ENCODE data around the gene PSMB4. TPM values are rescaled to one million over a fixed set of nuclear protein-coding genes. Genes with fewer than 3 reads are reported as not detected.

Gene PSMB4
- total RNA-seq, 1 experiment from 2014 or later, result 565 TPM

DNA sequence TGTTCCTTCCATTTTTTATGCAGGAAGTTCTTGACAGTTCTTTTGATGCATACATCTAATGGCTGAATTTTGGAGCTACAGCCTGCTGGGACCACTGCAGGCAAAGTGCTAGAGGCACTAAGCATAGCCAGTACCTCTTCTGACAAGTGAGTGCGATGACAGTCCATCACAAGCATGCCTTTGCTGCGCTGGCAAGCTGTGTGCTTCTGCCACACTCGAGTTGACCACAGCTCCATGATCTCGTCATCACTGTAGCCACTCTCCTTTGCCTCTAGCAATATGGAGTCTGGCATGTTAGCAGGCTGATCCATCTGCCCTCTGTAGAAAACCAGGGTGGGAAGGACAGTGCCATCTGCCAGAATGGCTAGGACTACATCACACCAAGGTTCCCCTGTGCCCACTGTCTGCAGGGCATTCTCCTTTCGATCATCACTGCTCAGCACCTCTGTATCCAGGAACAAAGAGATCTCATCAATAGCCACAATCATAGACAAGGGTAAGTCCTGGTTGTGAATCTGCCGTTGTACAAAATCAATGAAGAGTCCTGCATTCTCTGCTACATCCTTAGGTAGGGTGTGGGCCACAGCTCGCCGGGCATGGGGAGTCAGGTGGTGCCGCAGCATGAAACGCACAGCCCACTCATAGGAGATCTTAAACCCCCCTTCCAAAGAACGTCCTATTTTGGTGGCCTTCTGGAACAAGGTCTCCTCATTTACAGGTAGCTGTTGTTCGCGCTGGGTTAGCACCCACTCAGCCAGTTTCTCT is 6.0 kb downstream of the PSMB4 start:
- ChIA-PET POLR2A (ENCODE audit: low non-redundant PET) (no interaction called here), CTCF (no interaction called here)
- TF ChIP-seq EZH2 (IDR thresholded peaks at IDR 0.05; ENCODE audit: borderline replicate concordance, low read depth, low read length, poor library complexity, severe bottlenecking), result no peak
- TF ChIP-seq, protein P1, sequence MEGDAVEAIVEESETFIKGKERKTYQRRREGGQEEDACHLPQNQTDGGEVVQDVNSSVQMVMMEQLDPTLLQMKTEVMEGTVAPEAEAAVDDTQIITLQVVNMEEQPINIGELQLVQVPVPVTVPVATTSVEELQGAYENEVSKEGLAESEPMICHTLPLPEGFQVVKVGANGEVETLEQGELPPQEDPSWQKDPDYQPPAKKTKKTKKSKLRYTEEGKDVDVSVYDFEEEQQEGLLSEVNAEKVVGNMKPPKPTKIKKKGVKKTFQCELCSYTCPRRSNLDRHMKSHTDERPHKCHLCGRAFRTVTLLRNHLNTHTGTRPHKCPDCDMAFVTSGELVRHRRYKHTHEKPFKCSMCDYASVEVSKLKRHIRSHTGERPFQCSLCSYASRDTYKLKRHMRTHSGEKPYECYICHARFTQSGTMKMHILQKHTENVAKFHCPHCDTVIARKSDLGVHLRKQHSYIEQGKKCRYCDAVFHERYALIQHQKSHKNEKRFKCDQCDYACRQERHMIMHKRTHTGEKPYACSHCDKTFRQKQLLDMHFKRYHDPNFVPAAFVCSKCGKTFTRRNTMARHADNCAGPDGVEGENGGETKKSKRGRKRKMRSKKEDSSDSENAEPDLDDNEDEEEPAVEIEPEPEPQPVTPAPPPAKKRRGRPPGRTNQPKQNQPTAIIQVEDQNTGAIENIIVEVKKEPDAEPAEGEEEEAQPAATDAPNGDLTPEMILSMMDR (conservative IDR thresholded peaks at IDR 0.05; ENCODE audit: low read depth, low read length), result no peak
- BruUV-seq (replicated peaks), result no TSS peak
- H3K27ac ChIP-seq (ENCODE audit: low read depth, low read length, poor library complexity, severe bottlenecking), result no peak overlapping the region
- H3K36me3 ChIP-seq (ENCODE audit: insufficient read depth, low read length, poor library complexity, severe bottlenecking), result peaks cover 97% of the 10 kb centered on the region
- intact Hi-C loops (cut with micrococcal nuclease; ENCODE audit: unreplicated experiment), result no loop called here
- no peak for DNase-seq (ENCODE audit: low spot score)
- H3K27me3 ChIP-seq (replicated peaks; ENCODE audit: insufficient read depth, low read depth, low read length, poor library complexity), result no peaks in the 10 kb centered on the region
- H3K4me1 ChIP-seq (ENCODE audit: insufficient read depth, low read length, poor library complexity, severe bottlenecking), result peaks cover 7% of the 10 kb centered on the region
- H3K9me3 ChIP-seq (ENCODE audit: low read depth, low read length, poor library complexity, severe bottlenecking), result no peaks in the 10 kb centered on the region
- no peak overlapping the region for H3K4me3 ChIP-seq (ENCODE audit: low read depth, low read length, poor library complexity, severe bottlenecking)

DNA sequence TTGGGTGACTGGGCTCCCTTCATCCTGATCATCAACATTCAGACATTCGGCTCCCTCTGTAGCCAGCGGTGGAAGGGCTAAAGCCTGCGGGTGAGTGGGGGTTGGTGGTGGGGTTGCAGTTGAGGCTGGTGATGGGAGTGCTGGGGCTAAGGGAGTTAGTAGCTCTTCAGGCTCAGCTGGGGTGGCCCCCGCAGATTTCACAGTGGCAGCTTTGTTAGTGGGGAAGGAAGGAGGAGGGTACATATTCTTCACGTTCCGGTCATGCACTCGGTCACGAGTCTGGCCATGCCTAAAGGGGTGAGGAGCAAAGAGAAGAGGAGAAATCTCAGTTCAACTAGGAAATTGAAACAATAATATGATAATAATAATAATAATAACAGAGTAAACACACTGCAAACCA is 6.8 kb downstream of the PSMB4 start:
- Histone ChIP-seq H3K27me3 (replicated peaks; ENCODE audit: insufficient read depth, low read depth, low read length, poor library complexity) (no peaks in the 10 kb centered on the region), H3K27ac (ENCODE audit: low read depth, low read length, poor library complexity, severe bottlenecking) (no peak overlapping the region), H3K36me3 (ENCODE audit: insufficient read depth, low read length, poor library complexity, severe bottlenecking) (peaks cover 97% of the 10 kb centered on the region), H3K9me3 (ENCODE audit: low read depth, low read length, poor library complexity, severe bottlenecking) (no peaks in the 10 kb centered on the region), H3K4me1 (ENCODE audit: insufficient read depth, low read length, poor library complexity, severe bottlenecking) (no peaks in the 10 kb centered on the region), H3K4me3 (ENCODE audit: low read depth, low read length, poor library complexity, severe bottlenecking) (no peak overlapping the region)
- intact Hi-C loops (cut with micrococcal nuclease; ENCODE audit: unreplicated experiment), result no loop called here
- DNase-seq (ENCODE audit: low spot score), result no peak
- ChIA-PET POLR2A (ENCODE audit: low non-redundant PET) (no interaction called here), CTCF (no interaction called here)
- no TSS peak for BruUV-seq (replicated peaks)
- no peak for TF ChIP-seq EZH2 (IDR thresholded peaks at IDR 0.05; ENCODE audit: borderline replicate concordance, low read depth, low read length, poor library complexity, severe bottlenecking)
- TF ChIP-seq, protein P1 (conservative IDR thresholded peaks at IDR 0.05; ENCODE audit: low read depth, low read length), result no peak

DNA sequence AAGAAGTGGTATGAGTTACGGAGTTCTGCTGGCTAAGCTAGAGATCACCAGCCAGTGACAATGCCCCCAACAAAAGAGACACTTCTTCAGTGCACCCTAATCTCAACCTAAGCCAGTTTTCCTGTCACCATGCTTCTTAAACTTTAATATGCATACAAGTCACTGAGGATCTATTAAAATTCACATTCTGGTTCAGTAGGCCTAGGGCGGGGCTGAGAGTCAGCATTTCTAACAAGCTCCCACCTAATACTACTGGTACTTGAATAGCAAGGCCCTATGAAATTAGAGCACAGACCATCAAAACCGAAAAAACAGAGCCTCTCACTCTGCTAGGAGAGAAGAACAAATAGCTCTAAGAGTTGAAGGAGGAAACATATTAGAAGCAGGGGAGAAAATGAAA is 7.9 kb downstream of the PSMB4 start:
- intact Hi-C loops (cut with micrococcal nuclease; ENCODE audit: unreplicated experiment), result no loop called here
- CTCF ChIA-PET, result interaction anchor here (0.6 kb wide), 1 partner anchor 67 kb away, joined by 5 read pairs; no protein-coding TSS in a partner anchor
- Histone ChIP-seq H3K4me1 (ENCODE audit: insufficient read depth, low read length, poor library complexity, severe bottlenecking) (no peaks in the 10 kb centered on the region), H3K4me3 (ENCODE audit: low read depth, low read length, poor library complexity, severe bottlenecking) (no peak overlapping the region), H3K27me3 (replicated peaks; ENCODE audit: insufficient read depth, low read depth, low read length, poor library complexity) (no peaks in the 10 kb centered on the region), H3K27ac (ENCODE audit: low read depth, low read length, poor library complexity, severe bottlenecking) (no peak overlapping the region), H3K9me3 (ENCODE audit: low read depth, low read length, poor library complexity, severe bottlenecking) (no peaks in the 10 kb centered on the region), H3K36me3 (ENCODE audit: insufficient read depth, low read length, poor library complexity, severe bottlenecking) (peaks cover 97% of the 10 kb centered on the region)
- POLR2A ChIA-PET (ENCODE audit: low non-redundant PET), result no interaction called here
- no TSS peak for BruUV-seq (replicated peaks)
- DNase-seq (ENCODE audit: low spot score), result no peak
- TF ChIP-seq, protein P1 (conservative IDR thresholded peaks at IDR 0.05; ENCODE audit: low read depth, low read length), result no peak
- TF ChIP-seq EZH2 (IDR thresholded peaks at IDR 0.05; ENCODE audit: borderline replicate concordance, low read depth, low read length, poor library complexity, severe bottlenecking), result no peak
